Right renal cortex interstitium (tissue), 3 donors: ENCODE data around the gene COL27A1. TPM values are rescaled to one million over a fixed set of nuclear protein-coding genes. Genes with fewer than 3 reads are reported as not detected.

Source experiments
- DNase-seq, 3 donors: peaks; one replicate each; pipeline ENCODE4 v3.0.0-alpha.2; 2013; ENCODE audit warnings: low read depth in 3 of 3, low spot score in 2 of 3
- polyA plus RNA-seq, 3 donors: library from polyadenylated mRNA; unstranded; fragments of 120-200 nt; gene quantifications; one replicate each; pipeline ENCODE4 v1.2.1, GENCODE V29; 2013; ENCODE audit not compliant: insufficient read length in 3 of 3

COL27A1 gene
- polyA plus RNA-seq, 3 donors, result 25.1 to 26.6 (median 26.0) TPM

GRCh38 chr9:114141553-114142402, 13.6 kb upstream of the COL27A1 start:
- DNase-seq, result no peak

GRCh38 chr9:114143234-114143633, 12.1 kb upstream of the COL27A1 start:
- no peak for DNase-seq

GRCh38 chr9:114146735-114147134, 8.6 kb upstream of the COL27A1 start:
- no peak for DNase-seq

GRCh38 chr9:114149181-114149580, 6.2 kb upstream of the COL27A1 start:
- no peak for DNase-seq

GRCh38 chr9:114149765-114150340, 5.5 kb upstream of the COL27A1 start:
- no peak for DNase-seq

- DNase-seq, result no peak
Observed at GRCh38 chr9:114150608-114151007, 4.7 kb upstream of the COL27A1 start.

GRCh38 chr9:114151426-114151956, 3.8 kb upstream of the COL27A1 start:
- no peak for DNase-seq

- no peak for DNase-seq
Observed at GRCh38 chr9:114153761-114154599, 1.4 kb upstream of the COL27A1 start.

GRCh38 chr9:114154600-114155102, 686 bp upstream of the COL27A1 start:
- no peak for DNase-seq

GRCh38 chr9:114155995-114156656, 789 bp downstream of the COL27A1 start:
- DNase-seq, result no peak

- DNase-seq, result no peak
Observed at GRCh38 chr9:114156657-114157421, 1.5 kb downstream of the COL27A1 start.

GRCh38 chr9:114157516-114158176, 2.3 kb downstream of the COL27A1 start:
- no peak for DNase-seq

- no peak for DNase-seq
Observed at GRCh38 chr9:114158482-114159130, 3.3 kb downstream of the COL27A1 start.

- no peak for DNase-seq
Observed at GRCh38 chr9:114159691-114160090, 4.4 kb downstream of the COL27A1 start.

GRCh38 chr9:114161513-114161912, 6.2 kb downstream of the COL27A1 start:
- DNase-seq, result no peak

GRCh38 chr9:114163517-114163951, 8.2 kb downstream of the COL27A1 start:
- DNase-seq, result no peak

- no peak for DNase-seq
Observed at GRCh38 chr9:114164191-114164794, 9.0 kb downstream of the COL27A1 start.
